Measurements from ENCODE around the gene TUBGCP6.

TUBGCP6 gene

GRCh38 chr22:50222508-50222907 is 22.3 kb downstream of the TUBGCP6 start:
- DNase-seq = no peak

- no peak for DNase-seq
Observed at GRCh38 chr22:50221410-50222300, 23.2 kb downstream of the TUBGCP6 start.

GRCh38 chr22:50220603-50221409 is 24.0 kb downstream of the TUBGCP6 start:
- DNase-seq = no peak

GRCh38 chr22:50219800-50220602 is 24.8 kb downstream of the TUBGCP6 start:
- DNase-seq = no peak

- no peak for DNase-seq
Observed at GRCh38 chr22:50218996-50219727, 25.7 kb downstream of the TUBGCP6 start.

GRCh38 chr22:50218153-50218995 is 26.4 kb downstream of the TUBGCP6 start:
- DNase-seq = no peak

- DNase-seq = no peak
Observed at GRCh38 chr22:50217543-50218152, 27.2 kb downstream of the TUBGCP6 start.

- no peak for DNase-seq
Observed at GRCh38 chr22:50216684-50217520, 27.9 kb downstream of the TUBGCP6 start.

GRCh38 chr22:50216055-50216683 is 28.7 kb downstream of the TUBGCP6 start:
- no peak for DNase-seq

- no peak for DNase-seq
Observed at GRCh38 chr22:50215297-50216054, 29.3 kb downstream of the TUBGCP6 start.

- no peak for DNase-seq
Observed at GRCh38 chr22:50213263-50213662, 31.6 kb downstream of the TUBGCP6 start.

GRCh38 chr22:50211147-50211546 is 33.7 kb downstream of the TUBGCP6 start:
- DNase-seq = no peak

GRCh38 chr22:50210378-50211139 is 34.3 kb downstream of the TUBGCP6 start:
- no peak for DNase-seq

GRCh38 chr22:50209893-50210292 is 34.9 kb downstream of the TUBGCP6 start:
- DNase-seq = peak; percentile 71

- DNase-seq = no peak
Observed at GRCh38 chr22:50208939-50209892, 35.6 kb downstream of the TUBGCP6 start.

- DNase-seq = no peak
Observed at GRCh38 chr22:50208430-50208938, 36.3 kb downstream of the TUBGCP6 start.

Measured in effector CD4-positive, alpha-beta T cell (primary cell).